Measurements from ENCODE around the gene ICE1.

ICE1 gene

GRCh38 chr5:5437227-5438172 lies 15.0 kb downstream of the ICE1 start:
- DNase-seq (ENCODE audit: low read depth in 2 of 2): no peak
- TF ChIP-seq CTCF (IDR thresholded peaks at IDR 0.05; ENCODE audit: low read depth, low read length): no peak
- no peak overlapping the region for H3K4me3 ChIP-seq (replicated peaks in 1 of 2; ENCODE audit: low read depth in 2 of 2, low read length in 2 of 2)

GRCh38 chr5:5451863-5452262 lies 29.4 kb downstream of the ICE1 start:
- TF ChIP-seq CTCF (IDR thresholded peaks at IDR 0.05; ENCODE audit: low read depth, low read length): no peak

GRCh38 chr5:5453131-5453530 lies 30.7 kb downstream of the ICE1 start:
- no peak overlapping the region for H3K4me3 ChIP-seq (replicated peaks in 1 of 2; ENCODE audit: low read depth in 2 of 2, low read length in 2 of 2)
- TF ChIP-seq CTCF (IDR thresholded peaks at IDR 0.05; ENCODE audit: low read depth, low read length): no peak
- DNase-seq (ENCODE audit: low read depth in 2 of 2): no peak

More at GRCh38 chr5:5451863-5452262, 29.4 kb downstream of the ICE1 start:
- no peak overlapping the region for H3K4me3 ChIP-seq (replicated peaks in 1 of 2; ENCODE audit: low read depth in 2 of 2, low read length in 2 of 2)
- DNase-seq (ENCODE audit: low read depth in 2 of 2): no peak

- H3K4me3 ChIP-seq (replicated peaks in 1 of 2; ENCODE audit: low read depth in 2 of 2, low read length in 2 of 2): no peak overlapping the region
- DNase-seq (ENCODE audit: low read depth in 2 of 2): no peak
- TF ChIP-seq CTCF (IDR thresholded peaks at IDR 0.05; ENCODE audit: low read depth, low read length): no peak
Measured at GRCh38 chr5:5454391-5454790, 31.9 kb downstream of the ICE1 start.

- no peak for DNase-seq (ENCODE audit: low read depth in 2 of 2)
- H3K4me3 ChIP-seq (replicated peaks in 1 of 2; ENCODE audit: low read depth in 2 of 2, low read length in 2 of 2): no peak overlapping the region
- TF ChIP-seq CTCF (IDR thresholded peaks at IDR 0.05; ENCODE audit: low read depth, low read length): no peak
Measured at GRCh38 chr5:5456858-5457257, 34.4 kb downstream of the ICE1 start.

- H3K4me3 ChIP-seq (replicated peaks in 1 of 2; ENCODE audit: low read depth in 2 of 2, low read length in 2 of 2): no peak overlapping the region
- DNase-seq (ENCODE audit: low read depth in 2 of 2): no peak
- no peak for TF ChIP-seq CTCF (IDR thresholded peaks at IDR 0.05; ENCODE audit: low read depth, low read length)
Measured at GRCh38 chr5:5460311-5460710, 37.8 kb downstream of the ICE1 start.
